Thoracic aorta (tissue), 2 donors: ENCODE results near the gene CPZ. TPM values are rescaled to one million over a fixed set of nuclear protein-coding genes. Genes with fewer than 3 reads are reported as not detected.

Experiments used
- ATAC-seq: fragments of 150-250 bp; one replicate; pipeline ENCODE4 v1.8.0; 2017; ENCODE audit warnings: low read depth; ENCODE audit not compliant: insufficient number of reproducible peaks, low FRiP score
- DNase-seq: peaks from one replicate; pipeline ENCODE4 v3.0.0-alpha.2; 2020; ENCODE audit warnings: low spot score
- H3K27ac ChIP-seq, 2 donors: fragments of 200-600 bp; sonication (generic); 1 replicate in 1 of 2; 2 replicates in 1 of 2; pipeline ENCODE4 v1.5.1; 2016; ENCODE audit warnings: mild to moderate bottlenecking in 2 of 2, moderate library complexity in 2 of 2
- H3K27me3 ChIP-seq: fragments of 200-600 bp; sonication (generic); replicated peaks from 2 replicates; pipeline ENCODE4 v1.6.0; 2016; ENCODE audit warnings: mild to moderate bottlenecking; ENCODE audit not compliant: insufficient read depth
- H3K36me3 ChIP-seq: fragments of 200-600 bp; sonication (generic); one replicate; pipeline ENCODE4 v1.5.1; 2016
- H3K4me1 ChIP-seq, 2 donors: fragments of 200-600 bp; sonication (generic); 1 replicate in 1 of 2; 2 replicates in 1 of 2; pipeline versions ENCODE4 v1.5.1 to v1.6.0; 2016; ENCODE audit warnings: low read depth in 2 of 2, mild to moderate bottlenecking in 1 of 2; ENCODE audit not compliant: control insufficient read depth in 1 of 2
- H3K4me3 ChIP-seq: fragments of 200-600 bp; sonication (generic); 2 replicates; pipeline ENCODE4 v1.5.1; 2016; ENCODE audit warnings: mild to moderate bottlenecking
- H3K9me3 ChIP-seq: fragments of 200-600 bp; sonication (generic); 2 replicates; pipeline ENCODE4 v1.5.1; 2016
- CTCF ChIP-seq: fragments of 200-600 bp; sonication (generic); IDR thresholded peaks from one replicate; pipeline ENCODE4 v1.5.1; 2019; ENCODE audit warnings: antibody characterized with exemption
- total RNA-seq, 2 donors: library from RNA; depleted of rRNA; stranded (reverse); fragments of >200 nt; gene quantifications; one replicate each; pipeline versions ENCODE4 v1.1.0 to v1.2.3, GENCODE V29; 2016

The CPZ gene
- total RNA-seq, 2 donors from 2014 or later, result 3.0 to 6.1 TPM

- Histone ChIP-seq H3K4me1 (peaks cover 0 to 7% of the 10 kb centered on the region in 2 donors), H3K4me3 (no peak overlapping the region), H3K36me3 (no peaks in the 10 kb centered on the region), H3K9me3 (no peaks in the 10 kb centered on the region), H3K27me3 (no peaks in the 10 kb centered on the region), H3K27ac (no peak overlapping the region)
- DNase-seq (no peak), ATAC-seq (no peak)
- TF ChIP-seq CTCF, result no peak
These were observed 2.1 kb upstream of the CPZ start for GRCh38 chr4:8590546-8590880.

- no peaks in the 10 kb centered on the region for H3K36me3 ChIP-seq
- H3K27ac ChIP-seq, result no peak overlapping the region
- no peak overlapping the region for H3K4me3 ChIP-seq
- ATAC-seq, result no peak
- DNase-seq, result no peak
- H3K27me3 ChIP-seq, result no peaks in the 10 kb centered on the region
- H3K9me3 ChIP-seq, result no peaks in the 10 kb centered on the region
- TF ChIP-seq CTCF, result no peak
- H3K4me1 ChIP-seq, result peaks cover 0 to 7% of the 10 kb centered on the region in 2 donors
These were observed 1.5 kb upstream of the CPZ start for GRCh38 chr4:8591114-8591513.

- Histone ChIP-seq H3K36me3 (no peaks in the 10 kb centered on the region), H3K27me3 (no peaks in the 10 kb centered on the region), H3K9me3 (no peaks in the 10 kb centered on the region), H3K27ac (no peak overlapping the region), H3K4me3 (no peak overlapping the region), H3K4me1 (peaks cover 0 to 7% of the 10 kb centered on the region in 2 donors)
- no peak for TF ChIP-seq CTCF
- ATAC-seq (no peak), DNase-seq (no peak)
These were observed 769 bp upstream of the CPZ start for GRCh38 chr4:8591626-8592365.

- Histone ChIP-seq H3K36me3 (no peaks in the 10 kb centered on the region), H3K27me3 (no peaks in the 10 kb centered on the region), H3K9me3 (no peaks in the 10 kb centered on the region), H3K4me1 (peaks cover 0 to 7% of the 10 kb centered on the region in 2 donors), H3K27ac (no peak overlapping the region), H3K4me3 (no peak overlapping the region)
- DNase-seq (no peak), ATAC-seq (no peak)
- no peak for TF ChIP-seq CTCF
These were observed 915 bp downstream of the CPZ start for GRCh38 chr4:8593264-8594096.
